ENCODE results near the gene F10. TPM values are rescaled to one million over a fixed set of nuclear protein-coding genes. Genes with fewer than 3 reads are reported as not detected.

The F10 gene
- total and polyA plus RNA-seq, 2 of the 13 experiments (the other 11 are each of a cell fraction or from before 2014, with no cell fraction given): 58.4 to 237 TPM

DNA sequence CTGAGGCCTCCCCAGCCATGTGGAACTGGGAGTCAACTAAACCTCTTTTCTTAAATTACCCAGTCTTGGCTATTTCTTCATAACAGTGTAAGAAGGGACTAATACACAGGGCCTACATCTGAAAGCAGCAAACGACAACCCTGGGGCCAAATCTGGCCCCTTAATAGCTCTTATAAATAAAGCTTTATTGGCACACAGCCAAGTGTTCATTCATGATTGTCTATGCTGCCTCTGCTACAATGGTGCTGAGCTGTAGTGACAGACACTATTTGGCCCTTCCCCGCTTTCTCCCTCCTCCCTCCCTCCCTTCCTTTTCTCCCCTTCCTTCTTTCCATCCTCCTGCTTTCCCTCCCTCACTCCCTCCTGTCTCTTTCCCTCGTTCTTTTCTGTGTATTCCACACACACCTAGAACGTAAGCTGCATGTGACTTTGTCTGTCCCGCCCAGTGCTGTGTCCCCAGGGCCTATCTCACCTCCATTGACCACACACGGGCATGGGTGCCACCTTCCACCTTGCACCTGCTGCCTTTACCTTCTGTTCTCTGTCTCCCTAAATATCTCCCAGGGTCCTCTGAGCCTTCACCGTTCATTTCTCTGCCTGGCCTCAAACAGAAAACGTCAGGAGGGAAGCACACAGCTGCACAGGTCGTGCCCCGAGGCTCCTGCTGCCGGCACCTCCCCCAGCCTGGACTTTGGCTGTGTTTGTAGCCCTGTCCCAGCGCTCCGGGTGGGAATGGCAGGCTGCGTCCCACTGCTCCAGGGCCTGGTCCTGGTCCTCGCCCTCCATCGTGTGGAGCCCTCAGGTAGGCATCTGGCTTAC, 35.5 kb downstream of the F10 start, which contains the start of gene PROZ (continued):
- TF ChIP-seq, protein P1, sequence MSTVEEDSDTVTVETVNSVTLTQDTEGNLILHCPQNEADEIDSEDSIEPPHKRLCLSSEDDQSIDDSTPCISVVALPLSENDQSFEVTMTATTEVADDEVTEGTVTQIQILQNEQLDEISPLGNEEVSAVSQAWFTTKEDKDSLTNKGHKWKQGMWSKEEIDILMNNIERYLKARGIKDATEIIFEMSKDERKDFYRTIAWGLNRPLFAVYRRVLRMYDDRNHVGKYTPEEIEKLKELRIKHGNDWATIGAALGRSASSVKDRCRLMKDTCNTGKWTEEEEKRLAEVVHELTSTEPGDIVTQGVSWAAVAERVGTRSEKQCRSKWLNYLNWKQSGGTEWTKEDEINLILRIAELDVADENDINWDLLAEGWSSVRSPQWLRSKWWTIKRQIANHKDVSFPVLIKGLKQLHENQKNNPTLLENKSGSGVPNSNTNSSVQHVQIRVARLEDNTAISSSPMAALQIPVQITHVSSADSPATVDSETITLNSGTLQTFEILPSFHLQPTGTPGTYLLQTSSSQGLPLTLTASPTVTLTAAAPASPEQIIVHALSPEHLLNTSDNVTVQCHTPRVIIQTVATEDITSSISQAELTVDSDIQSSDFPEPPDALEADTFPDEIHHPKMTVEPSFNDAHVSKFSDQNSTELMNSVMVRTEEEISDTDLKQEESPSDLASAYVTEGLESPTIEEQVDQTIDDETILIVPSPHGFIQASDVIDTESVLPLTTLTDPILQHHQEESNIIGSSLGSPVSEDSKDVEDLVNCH (CRISPR knock-in tag; IDR thresholded peaks at IDR 0.05): no peak
- TF ChIP-seq U2AF2 (IDR thresholded peaks at IDR 0.05; ENCODE audit: low read depth, low read length) (no peak), JUND (CRISPR knock-in tag; IDR thresholded peaks at IDR 0.05) (no peak), ZNF383 (CRISPR knock-in tag; IDR thresholded peaks at IDR 0.05; ENCODE audit: borderline replicate concordance) (no peak), ZNF678 (CRISPR knock-in tag; IDR thresholded peaks at IDR 0.05) (no peak), SALL2 (CRISPR knock-in tag; IDR thresholded peaks at IDR 0.05) (no peak), SUZ12 (IDR thresholded peaks at IDR 0.05; ENCODE audit: low read depth, low read length) (no peak), ZNF30 (CRISPR knock-in tag; IDR thresholded peaks at IDR 0.05) (no peak), IRF2 (CRISPR knock-in tag; IDR thresholded peaks at IDR 0.05) (0 out of 2 replicates have a peak, but pooled peaks have one; percentile 22), MBNL3 (CRISPR knock-in tag; conservative IDR thresholded peaks at IDR 0.05) (no peak), ZNF850 (CRISPR knock-in tag; conservative IDR thresholded peaks at IDR 0.05) (no peak), PAF1 (CRISPR knock-in tag; IDR thresholded peaks at IDR 0.05) (no peak)
- TF ChIP-seq, protein P2, sequence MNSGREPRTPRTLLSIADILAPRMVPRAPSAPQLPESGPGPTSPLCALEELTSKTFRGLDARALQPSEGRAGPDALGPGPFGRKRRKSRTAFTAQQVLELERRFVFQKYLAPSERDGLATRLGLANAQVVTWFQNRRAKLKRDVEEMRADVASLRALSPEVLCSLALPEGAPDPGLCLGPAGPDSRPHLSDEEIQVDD (CRISPR knock-in tag; IDR thresholded peaks at IDR 0.05; ENCODE audit: borderline replicate concordance): 0 out of 2 replicates have a peak, but pooled peaks have one; percentile 41
- TF ChIP-seq, protein P3, sequence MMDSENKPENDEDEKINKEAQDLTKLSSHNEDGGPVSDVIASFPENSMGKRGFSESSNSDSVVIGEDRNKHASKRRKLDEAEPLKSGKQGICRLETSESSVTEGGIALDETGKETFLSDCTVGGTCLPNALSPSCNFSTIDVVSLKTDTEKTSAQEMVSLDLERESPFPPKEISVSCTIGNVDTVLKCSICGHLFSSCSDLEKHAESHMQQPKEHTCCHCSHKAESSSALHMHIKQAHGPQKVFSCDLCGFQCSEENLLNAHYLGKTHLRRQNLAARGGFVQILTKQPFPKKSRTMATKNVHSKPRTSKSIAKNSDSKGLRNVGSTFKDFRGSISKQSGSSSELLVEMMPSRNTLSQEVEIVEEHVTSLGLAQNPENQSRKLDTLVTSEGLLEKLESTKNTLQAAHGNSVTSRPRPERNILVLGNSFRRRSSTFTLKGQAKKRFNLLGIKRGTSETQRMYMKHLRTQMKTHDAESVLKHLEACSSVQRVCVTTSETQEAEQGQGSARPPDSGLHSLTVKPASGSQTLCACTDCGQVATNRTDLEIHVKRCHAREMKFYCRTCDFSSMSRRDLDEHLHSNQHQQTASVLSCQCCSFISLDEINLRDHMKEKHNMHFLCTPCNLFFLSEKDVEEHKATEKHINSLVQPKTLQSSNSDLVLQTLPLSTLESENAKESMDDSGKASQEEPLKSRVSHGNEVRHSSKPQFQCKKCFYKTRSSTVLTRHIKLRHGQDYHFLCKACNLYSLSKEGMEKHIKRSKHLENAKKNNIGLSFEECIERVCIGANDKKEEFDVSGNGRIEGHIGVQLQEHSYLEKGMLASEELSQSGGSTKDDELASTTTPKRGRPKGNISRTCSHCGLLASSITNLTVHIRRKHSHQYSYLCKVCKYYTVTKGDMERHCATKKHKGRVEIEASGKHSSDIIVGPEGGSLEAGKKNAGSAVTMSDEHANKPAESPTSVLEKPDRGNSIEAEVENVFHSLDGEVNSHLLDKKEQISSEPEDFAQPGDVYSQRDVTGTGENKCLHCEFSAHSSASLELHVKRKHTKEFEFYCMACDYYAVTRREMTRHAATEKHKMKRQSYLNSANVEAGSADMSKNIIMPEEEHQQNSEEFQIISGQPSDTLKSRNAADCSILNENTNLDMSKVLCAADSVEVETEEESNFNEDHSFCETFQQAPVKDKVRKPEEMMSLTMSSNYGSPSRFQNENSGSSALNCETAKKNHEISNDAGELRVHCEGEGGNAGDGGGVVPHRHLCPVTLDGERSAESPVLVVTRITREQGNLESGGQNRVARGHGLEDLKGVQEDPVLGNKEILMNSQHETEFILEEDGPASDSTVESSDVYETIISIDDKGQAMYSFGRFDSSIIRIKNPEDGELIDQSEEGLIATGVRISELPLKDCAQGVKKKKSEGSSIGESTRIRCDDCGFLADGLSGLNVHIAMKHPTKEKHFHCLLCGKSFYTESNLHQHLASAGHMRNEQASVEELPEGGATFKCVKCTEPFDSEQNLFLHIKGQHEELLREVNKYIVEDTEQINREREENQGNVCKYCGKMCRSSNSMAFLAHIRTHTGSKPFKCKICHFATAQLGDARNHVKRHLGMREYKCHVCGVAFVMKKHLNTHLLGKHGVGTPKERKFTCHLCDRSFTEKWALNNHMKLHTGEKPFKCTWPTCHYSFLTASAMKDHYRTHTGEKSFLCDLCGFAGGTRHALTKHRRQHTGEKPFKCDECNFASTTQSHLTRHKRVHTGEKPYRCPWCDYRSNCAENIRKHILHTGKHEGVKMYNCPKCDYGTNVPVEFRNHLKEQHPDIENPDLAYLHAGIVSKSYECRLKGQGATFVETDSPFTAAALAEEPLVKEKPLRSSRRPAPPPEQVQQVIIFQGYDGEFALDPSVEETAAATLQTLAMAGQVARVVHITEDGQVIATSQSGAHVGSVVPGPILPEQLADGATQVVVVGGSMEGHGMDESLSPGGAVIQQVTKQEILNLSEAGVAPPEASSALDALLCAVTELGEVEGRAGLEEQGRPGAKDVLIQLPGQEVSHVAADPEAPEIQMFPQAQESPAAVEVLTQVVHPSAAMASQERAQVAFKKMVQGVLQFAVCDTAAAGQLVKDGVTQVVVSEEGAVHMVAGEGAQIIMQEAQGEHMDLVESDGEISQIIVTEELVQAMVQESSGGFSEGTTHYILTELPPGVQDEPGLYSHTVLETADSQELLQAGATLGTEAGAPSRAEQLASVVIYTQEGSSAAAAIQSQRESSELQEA (CRISPR knock-in tag; IDR thresholded peaks at IDR 0.05; ENCODE audit: not compliant biosample characterization): no peak
- TF ChIP-seq, protein P4, sequence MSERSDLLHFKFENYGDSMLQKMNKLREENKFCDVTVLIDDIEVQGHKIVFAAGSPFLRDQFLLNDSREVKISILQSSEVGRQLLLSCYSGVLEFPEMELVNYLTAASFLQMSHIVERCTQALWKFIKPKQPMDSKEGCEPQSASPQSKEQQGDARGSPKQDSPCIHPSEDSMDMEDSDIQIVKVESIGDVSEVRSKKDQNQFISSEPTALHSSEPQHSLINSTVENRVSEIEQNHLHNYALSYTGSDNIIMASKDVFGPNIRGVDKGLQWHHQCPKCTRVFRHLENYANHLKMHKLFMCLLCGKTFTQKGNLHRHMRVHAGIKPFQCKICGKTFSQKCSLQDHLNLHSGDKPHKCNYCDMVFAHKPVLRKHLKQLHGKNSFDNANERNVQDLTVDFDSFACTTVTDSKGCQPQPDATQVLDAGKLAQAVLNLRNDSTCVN (CRISPR knock-in tag; IDR thresholded peaks at IDR 0.05; ENCODE audit: borderline replicate concordance): peak; percentile 51; the same call in 1 of the 2 replicates
